ENCODE data around the gene BTAF1. TPM values are rescaled to one million over a fixed set of nuclear protein-coding genes. Genes with fewer than 3 reads are reported as not detected.

The BTAF1 gene
- total RNA-seq, 1 experiment from 2014 or later, result 45.2 TPM

GRCh38 chr10:91987397-91988037, 63.9 kb downstream of the BTAF1 start:
- H2BK15ac ChIP-seq (ENCODE audit: low read depth, low read length), result no peak overlapping the region
- no peak overlapping the region for H2AK5ac ChIP-seq (ENCODE audit: insufficient read length, low read length)
- no peaks in the 10 kb centered on the region for H3K79me2 ChIP-seq (ENCODE audit: insufficient read depth, low read length)
- H2BK20ac ChIP-seq (ENCODE audit: low read depth, low read length, poor library complexity, severe bottlenecking), result no peak overlapping the region
- Mint-ChIP-seq H3K9me3 (no peaks in the 10 kb centered on the region), H3K4me1 (peaks cover 0 to 4% of the 10 kb centered on the region in 2 experiments; a peak in 1 of 4 replicates), H3K4me3 (no peak overlapping the region), H3K27me3 (ENCODE audit: low read depth) (no peaks in the 10 kb centered on the region), H3K36me3 (ENCODE audit: insufficient read depth in 1 of 3, low read depth in 3 of 3) (peaks cover 25 to 69% (median 69%) of the 10 kb centered on the region in 3 experiments; a peak in 6 of 7 replicates), H3K27ac (peak overlapping the region in 2 of 3 experiments; percentile 5 to 31; a peak in 2 of 7 replicates)
- H3K23me2 ChIP-seq (ENCODE audit: insufficient read length, low read depth, low read length, poor library complexity, severe bottlenecking), result no peaks in the 10 kb centered on the region
- H3K9me3 ChIP-seq (ENCODE audit: control insufficient read depth, low read depth, low read length), result no peaks in the 10 kb centered on the region
- no peak overlapping the region for H3T11ph ChIP-seq (ENCODE audit: low read length)
- no peak overlapping the region for H3K18ac ChIP-seq (ENCODE audit: insufficient read length, low read depth, low read length)
- no peak overlapping the region for H3K56ac ChIP-seq (ENCODE audit: insufficient read length, low read depth, low read length)
- H4K91ac ChIP-seq (ENCODE audit: insufficient read length, low read depth, low read length), result no peak overlapping the region
- H3K23ac ChIP-seq (ENCODE audit: insufficient read length, low read depth, low read length), result no peak overlapping the region
- no peaks in the 10 kb centered on the region for H3K27me3 ChIP-seq (ENCODE audit: insufficient read depth, low read length)
- H2BK12ac ChIP-seq (ENCODE audit: insufficient read length, low read depth, low read length), result no peak overlapping the region
- H3K4me2 ChIP-seq (ENCODE audit: insufficient read depth, insufficient read length, low read length), result no peak overlapping the region
- H3K79me1 ChIP-seq (ENCODE audit: insufficient read depth, low read depth, low read length, poor library complexity, severe bottlenecking), result no peaks in the 10 kb centered on the region
- no peak overlapping the region for H2BK5ac ChIP-seq (ENCODE audit: insufficient read length, low read length)
- TF ChIP-seq, protein P1, sequence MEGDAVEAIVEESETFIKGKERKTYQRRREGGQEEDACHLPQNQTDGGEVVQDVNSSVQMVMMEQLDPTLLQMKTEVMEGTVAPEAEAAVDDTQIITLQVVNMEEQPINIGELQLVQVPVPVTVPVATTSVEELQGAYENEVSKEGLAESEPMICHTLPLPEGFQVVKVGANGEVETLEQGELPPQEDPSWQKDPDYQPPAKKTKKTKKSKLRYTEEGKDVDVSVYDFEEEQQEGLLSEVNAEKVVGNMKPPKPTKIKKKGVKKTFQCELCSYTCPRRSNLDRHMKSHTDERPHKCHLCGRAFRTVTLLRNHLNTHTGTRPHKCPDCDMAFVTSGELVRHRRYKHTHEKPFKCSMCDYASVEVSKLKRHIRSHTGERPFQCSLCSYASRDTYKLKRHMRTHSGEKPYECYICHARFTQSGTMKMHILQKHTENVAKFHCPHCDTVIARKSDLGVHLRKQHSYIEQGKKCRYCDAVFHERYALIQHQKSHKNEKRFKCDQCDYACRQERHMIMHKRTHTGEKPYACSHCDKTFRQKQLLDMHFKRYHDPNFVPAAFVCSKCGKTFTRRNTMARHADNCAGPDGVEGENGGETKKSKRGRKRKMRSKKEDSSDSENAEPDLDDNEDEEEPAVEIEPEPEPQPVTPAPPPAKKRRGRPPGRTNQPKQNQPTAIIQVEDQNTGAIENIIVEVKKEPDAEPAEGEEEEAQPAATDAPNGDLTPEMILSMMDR (conservative IDR thresholded peaks at IDR 0.05), result no peak
- no peaks in the 10 kb centered on the region for H3K4me1 ChIP-seq (ENCODE audit: insufficient read depth, low read length)
- H2AFZ ChIP-seq (ENCODE audit: low read length), result no peak overlapping the region
- H3K27ac ChIP-seq (ENCODE audit: insufficient read length, low read depth, low read length), result no peak overlapping the region
- no peak overlapping the region for H3K9ac ChIP-seq (ENCODE audit: extremely low read depth, insufficient read length, low read length)
- H4K20me1 ChIP-seq (ENCODE audit: control insufficient read depth, insufficient read depth, insufficient read length), result no peaks in the 10 kb centered on the region
- H2BK120ac ChIP-seq (ENCODE audit: low read depth, low read length, poor library complexity, severe bottlenecking), result no peak overlapping the region
- H4K5ac ChIP-seq (ENCODE audit: insufficient read length, low read depth, low read length), result no peak overlapping the region
- DNase-seq, result no peak
- no peak overlapping the region for H3K14ac ChIP-seq (ENCODE audit: insufficient read depth, low read length)
- no peak overlapping the region for H4K8ac ChIP-seq (replicated peaks; ENCODE audit: insufficient read length, low read depth, low read length)
- 100% methylated on average over 3 of the region's 8 CpGs for WGBS (ENCODE audit: extremely low coverage, insufficient read length, low lambda C conversion rate)
- H3K4ac ChIP-seq (ENCODE audit: low read depth, low read length), result no peak overlapping the region
